HEK293 (cell line): ENCODE measurements around the gene LCOR.

ENCODE experiments used
- CTCF ChIA-PET: fragments of 350-600 bp; formaldehyde crosslinking; extraction: SDS; loops from one replicate; lab custom pipeline; 2021; ENCODE audit warnings: antibody characterized with exemption; lab: Yijun Ruan, JAX
- POLR2A ChIA-PET: fragments of 300-600 bp; formaldehyde crosslinking; extraction: SDS; loops from one replicate; lab custom pipeline; 2020; ENCODE audit warnings: antibody characterized with exemption, inconsistent platforms; lab: Yijun Ruan, JAX
- H3K27ac ChIP-seq: fragments of 200-500 bp; sonication (Bioruptor generic); 2 replicates; pipeline ENCODE4 v1.5.1; 2014; ENCODE audit warnings: low read depth, low read length, control low read depth, inconsistent platforms; ENCODE audit errors: extremely low read depth
- H3K36me3 ChIP-seq, 2 experiments: fragments of 200-500 bp in 1 of 2; sonication (Bioruptor generic) in 1 of 2; 1 replicate in 1 of 2; 2 replicates in 1 of 2; pipeline ENCODE4 v1.5.1; 2014 to 2017; ENCODE audit warnings: inconsistent platforms in 2 of 2, low read length in 2 of 2; ENCODE audit not compliant: control insufficient read depth in 2 of 2, insufficient read depth in 1 of 2
- H3K4me1 ChIP-seq: fragments of 200-500 bp; sonication (Bioruptor generic); 2 replicates; pipeline ENCODE4 v1.5.1; 2014; ENCODE audit warnings: mild to moderate bottlenecking, low read length, inconsistent platforms; ENCODE audit not compliant: control insufficient read depth, insufficient read depth
- H3K4me3 ChIP-seq: 2 replicates; pipeline ENCODE4 v1.5.1; 2011; ENCODE audit warnings: low read depth, mild to moderate bottlenecking, control low read depth, low read length, moderate library complexity
- H3K9me3 ChIP-seq: fragments of 200-500 bp; sonication (Bioruptor generic); 2 replicates; pipeline ENCODE4 v1.5.1; 2014; ENCODE audit warnings: low read depth, low read length, inconsistent platforms; ENCODE audit not compliant: control insufficient read depth, insufficient read depth
- FEZF1 ChIP-seq: fragments of 450-650 bp; formaldehyde crosslinking; IDR thresholded peaks from 2 replicates; pipeline ENCODE4 v1.5.1; 2016; ENCODE audit warnings: missing biosample characterization, missing genetic modification characterization
- GLIS2 ChIP-seq: fragments of 450-650 bp; formaldehyde crosslinking; IDR thresholded peaks from 2 replicates; pipeline ENCODE4 v1.5.1; 2016; ENCODE audit warnings: missing biosample characterization, missing genetic modification characterization
- PATZ1 ChIP-seq: fragments of 450-650 bp; formaldehyde crosslinking; IDR thresholded peaks from 2 replicates; pipeline ENCODE4 v1.5.1; 2016; ENCODE audit warnings: missing biosample characterization, missing genetic modification characterization
- SALL2 ChIP-seq: fragments of 450-650 bp; formaldehyde crosslinking; IDR thresholded peaks from 2 replicates; pipeline ENCODE4 v1.5.0; 2017; ENCODE audit warnings: missing biosample characterization, mild to moderate bottlenecking, missing genetic modification characterization, borderline replicate concordance
- SCRT1 ChIP-seq: fragments of 450-650 bp; formaldehyde crosslinking; IDR thresholded peaks from 2 replicates; pipeline ENCODE4 v1.5.1; 2016; ENCODE audit warnings: missing biosample characterization, missing genetic modification characterization, borderline replicate concordance
- ZBTB1 ChIP-seq: fragments of 450-650 bp; formaldehyde crosslinking; IDR thresholded peaks from 2 replicates; pipeline ENCODE4 v1.5.1; 2016; ENCODE audit warnings: missing biosample characterization, missing genetic modification characterization
- ZBTB6 ChIP-seq: fragments of 450-650 bp; formaldehyde crosslinking; IDR thresholded peaks from 2 replicates; pipeline ENCODE4 v1.5.1; 2017; ENCODE audit warnings: missing biosample characterization, missing genetic modification characterization
- ZEB2 ChIP-seq: fragments of 450-650 bp; formaldehyde crosslinking; IDR thresholded peaks from 2 replicates; pipeline ENCODE4 v1.5.1; 2016; ENCODE audit warnings: missing biosample characterization, missing genetic modification characterization
- ZFP3 ChIP-seq: fragments of 450-650 bp; formaldehyde crosslinking; IDR thresholded peaks from 2 replicates; pipeline ENCODE4 v1.5.1; 2016; ENCODE audit warnings: low read depth, missing biosample characterization, missing genetic modification characterization
- ZFP41 ChIP-seq: fragments of 450-650 bp; formaldehyde crosslinking; IDR thresholded peaks from 2 replicates; pipeline ENCODE4 v1.5.1; 2016; ENCODE audit warnings: missing biosample characterization, missing genetic modification characterization, borderline replicate concordance
- ZNF16 ChIP-seq: fragments of 450-650 bp; formaldehyde crosslinking; IDR thresholded peaks from 2 replicates; pipeline ENCODE4 v1.5.1; 2016; ENCODE audit warnings: low read depth, missing biosample characterization, missing genetic modification characterization
- ZNF24 ChIP-seq: fragments of 450-650 bp; formaldehyde crosslinking; IDR thresholded peaks from 2 replicates; pipeline ENCODE4 v1.5.1; 2016; ENCODE audit warnings: missing biosample characterization, missing genetic modification characterization
- ZNF280D ChIP-seq: fragments of 450-650 bp; formaldehyde crosslinking; IDR thresholded peaks from 2 replicates; pipeline ENCODE4 v1.5.1; 2016; ENCODE audit warnings: missing biosample characterization, missing genetic modification characterization
- ZNF350 ChIP-seq: fragments of 450-650 bp; formaldehyde crosslinking; IDR thresholded peaks from 2 replicates; pipeline ENCODE4 v1.5.0; 2017; ENCODE audit warnings: missing biosample characterization, mild to moderate bottlenecking, missing genetic modification characterization
- ZNF354C ChIP-seq: fragments of 450-650 bp; formaldehyde crosslinking; IDR thresholded peaks from 2 replicates; pipeline ENCODE4 v1.5.1; 2016; ENCODE audit warnings: missing biosample characterization, missing genetic modification characterization, low read depth, borderline replicate concordance
- ZNF426 ChIP-seq: fragments of 450-650 bp; formaldehyde crosslinking; IDR thresholded peaks from 2 replicates; pipeline ENCODE4 v1.5.1; 2017; ENCODE audit warnings: missing biosample characterization, missing genetic modification characterization, mild to moderate bottlenecking, inconsistent platforms, moderate library complexity
- ZNF530 ChIP-seq: fragments of 450-650 bp; formaldehyde crosslinking; IDR thresholded peaks from 2 replicates; pipeline ENCODE4 v1.5.1; 2016; ENCODE audit warnings: low read depth, missing biosample characterization, missing genetic modification characterization
- ZNF560 ChIP-seq: fragments of 450-650 bp; formaldehyde crosslinking; IDR thresholded peaks from 2 replicates; pipeline ENCODE4 v1.5.1; 2017; ENCODE audit warnings: missing biosample characterization, missing genetic modification characterization, borderline replicate concordance
- ZNF629 ChIP-seq: fragments of 450-650 bp; formaldehyde crosslinking; IDR thresholded peaks from 2 replicates; pipeline ENCODE4 v1.5.1; 2017; ENCODE audit warnings: missing biosample characterization, missing genetic modification characterization
- ZNF664 ChIP-seq: fragments of 450-650 bp; formaldehyde crosslinking; IDR thresholded peaks from 2 replicates; pipeline ENCODE4 v1.5.1; 2016; ENCODE audit warnings: missing biosample characterization, missing genetic modification characterization
- ZNF701 ChIP-seq: fragments of 450-650 bp; formaldehyde crosslinking; IDR thresholded peaks from 2 replicates; pipeline ENCODE4 v1.5.1; 2016; ENCODE audit warnings: missing biosample characterization, missing genetic modification characterization
- ZNF707 ChIP-seq: fragments of 450-650 bp; formaldehyde crosslinking; IDR thresholded peaks from 2 replicates; pipeline ENCODE4 v1.5.1; 2016; ENCODE audit warnings: missing biosample characterization, missing genetic modification characterization
- ZNF76 ChIP-seq: fragments of 450-650 bp; formaldehyde crosslinking; IDR thresholded peaks from 2 replicates; pipeline ENCODE4; 2016; ENCODE audit warnings: low read depth, missing biosample characterization, missing genetic modification characterization, borderline replicate concordance
- ZNF837 ChIP-seq: fragments of 450-650 bp; formaldehyde crosslinking; IDR thresholded peaks from 2 replicates; pipeline ENCODE4 v1.5.1; 2016; ENCODE audit warnings: missing biosample characterization, missing genetic modification characterization
- TF ChIP-seq, protein P1 (sequence below): fragments of 450-650 bp; formaldehyde crosslinking; IDR thresholded peaks from 2 replicates; pipeline ENCODE4 v1.5.1; 2017; ENCODE audit warnings: missing biosample characterization, mild to moderate bottlenecking, missing genetic modification characterization, moderate library complexity

Gene LCOR

GRCh38 chr10:96904648-96905047, 72.5 kb downstream of the LCOR start:
- no peak overlapping the region for H3K4me3 ChIP-seq
- POLR2A ChIA-PET: no interaction called here
- H3K4me1 ChIP-seq: peaks cover 15% of the 10 kb centered on the region
- H3K27ac ChIP-seq: no peak overlapping the region
- H3K9me3 ChIP-seq: no peaks in the 10 kb centered on the region
- H3K36me3 ChIP-seq: peaks cover 0 to 4% of the 10 kb centered on the region in 2 experiments; a peak in 1 of 3 replicates
- no peak for TF ChIP-seq PATZ1 (tag by site-specific recombination)
- no peak for TF ChIP-seq ZFP3 (tag by site-specific recombination)
- TF ChIP-seq ZBTB1 (tag by site-specific recombination): no peak
- no peak for TF ChIP-seq ZNF24 (tag by site-specific recombination)
- TF ChIP-seq ZNF530: no peak
- no peak for TF ChIP-seq ZNF280D (tag by site-specific recombination)
- no peak for TF ChIP-seq FEZF1 (tag by site-specific recombination)
- no peak for TF ChIP-seq ZNF354C
- TF ChIP-seq SALL2: no peak
- TF ChIP-seq ZNF76 (tag by site-specific recombination): no peak
- TF ChIP-seq ZNF560 (tag by site-specific recombination): no peak
- TF ChIP-seq ZNF350 (tag by site-specific recombination): no peak
- no peak for TF ChIP-seq ZNF16 (tag by site-specific recombination)
- no peak for TF ChIP-seq ZNF664
- no peak for TF ChIP-seq GLIS2
- TF ChIP-seq ZBTB6 (tag by site-specific recombination): no peak
- TF ChIP-seq, protein P1, sequence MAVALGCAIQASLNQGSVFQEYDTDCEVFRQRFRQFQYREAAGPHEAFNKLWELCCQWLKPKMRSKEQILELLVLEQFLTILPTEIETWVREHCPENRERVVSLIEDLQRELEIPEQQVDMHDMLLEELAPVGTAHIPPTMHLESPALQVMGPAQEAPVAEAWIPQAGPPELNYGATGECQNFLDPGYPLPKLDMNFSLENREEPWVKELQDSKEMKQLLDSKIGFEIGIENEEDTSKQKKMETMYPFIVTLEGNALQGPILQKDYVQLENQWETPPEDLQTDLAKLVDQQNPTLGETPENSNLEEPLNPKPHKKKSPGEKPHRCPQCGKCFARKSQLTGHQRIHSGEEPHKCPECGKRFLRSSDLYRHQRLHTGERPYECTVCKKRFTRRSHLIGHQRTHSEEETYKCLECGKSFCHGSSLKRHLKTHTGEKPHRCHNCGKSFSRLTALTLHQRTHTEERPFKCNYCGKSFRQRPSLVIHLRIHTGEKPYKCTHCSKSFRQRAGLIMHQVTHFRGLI (tag by site-specific recombination): no peak
- TF ChIP-seq, all 188 proteins: peak for 0
- CTCF ChIA-PET: interaction anchor here (0.6 kb wide), 2 partner anchors 102 to 782 kb away, joined by 3 to 4 read pairs; no protein-coding TSS in a partner anchor

GRCh38 chr10:96906864-96907263, 74.8 kb downstream of the LCOR start:
- H3K9me3 ChIP-seq: no peaks in the 10 kb centered on the region
- TF ChIP-seq ZNF629 (tag by site-specific recombination) (no peak), ZNF707 (tag by site-specific recombination) (no peak), ZNF701 (no peak), SCRT1 (tag by site-specific recombination) (no peak), ZNF76 (tag by site-specific recombination) (no peak), ZNF354C (no peak), ZNF426 (no peak), ZFP41 (tag by site-specific recombination) (no peak), ZNF837 (tag by site-specific recombination) (no peak), ZEB2 (no peak)
- H3K27ac ChIP-seq: no peak overlapping the region
- H3K4me3 ChIP-seq: no peak overlapping the region
- POLR2A ChIA-PET: no interaction called here
- H3K36me3 ChIP-seq: peaks cover 0 to 4% of the 10 kb centered on the region in 2 experiments; a peak in 1 of 3 replicates
- CTCF ChIA-PET: no interaction called here
- H3K4me1 ChIP-seq: peaks cover 15% of the 10 kb centered on the region
